Osteocyte (in vitro differentiated cells): Measurements from ENCODE around the gene ANKRD9. TPM values are rescaled to one million over a fixed set of nuclear protein-coding genes. Genes with fewer than 3 reads are reported as not detected.
"Not testable (repeated sequence)": the region's sequence is repeated elsewhere in the genome, so short reads cannot be mapped to it uniquely, and the experiment has no call there.

Source experiments
- DNase-seq: peaks from one replicate; pipeline ENCODE4 v3.0.0; 2021; ENCODE audit warnings: mixed read lengths; ENCODE audit not compliant: unreplicated experiment; ENCODE audit errors: extremely low spot score
- H3K27ac Mint-ChIP-seq: one replicate; pipeline ENCODE4 v1.8.0; 2021; ENCODE audit warnings: mild to moderate bottlenecking, mixed read lengths; ENCODE audit not compliant: unreplicated experiment
- H3K27me3 Mint-ChIP-seq: one replicate; pipeline ENCODE4 v1.8.0; 2021; ENCODE audit warnings: mixed read lengths; ENCODE audit not compliant: unreplicated experiment
- H3K36me3 Mint-ChIP-seq: one replicate; pipeline ENCODE4 v1.8.0; 2021; ENCODE audit warnings: mixed read lengths; ENCODE audit not compliant: unreplicated experiment
- H3K4me1 Mint-ChIP-seq: one replicate; pipeline ENCODE4 v1.8.0; 2021; ENCODE audit warnings: mixed read lengths; ENCODE audit not compliant: unreplicated experiment
- H3K4me3 Mint-ChIP-seq: one replicate; pipeline ENCODE4 v1.8.0; 2021; ENCODE audit warnings: mild to moderate bottlenecking, moderate library complexity, mixed read lengths; ENCODE audit not compliant: unreplicated experiment
- H3K9me3 Mint-ChIP-seq: one replicate; pipeline ENCODE4 v1.8.0; 2021; ENCODE audit warnings: mixed read lengths; ENCODE audit not compliant: unreplicated experiment
- total RNA-seq: library from RNA; stranded (reverse); gene quantifications from 2 replicates; pipeline ENCODE4 v1.2.1, GENCODE V29; 2021
- TF ChIP-seq, protein P1 (sequence below): fragments of 200-600 bp; sonication (generic); IDR thresholded peaks from 2 replicates; pipeline ENCODE4 v1.5.0; 2021; ENCODE audit warnings: antibody characterized with exemption, mild to moderate bottlenecking, moderate library complexity

Gene ANKRD9
- total RNA-seq, 1 donor from 2014 or later, result 13.6 TPM

DNA sequence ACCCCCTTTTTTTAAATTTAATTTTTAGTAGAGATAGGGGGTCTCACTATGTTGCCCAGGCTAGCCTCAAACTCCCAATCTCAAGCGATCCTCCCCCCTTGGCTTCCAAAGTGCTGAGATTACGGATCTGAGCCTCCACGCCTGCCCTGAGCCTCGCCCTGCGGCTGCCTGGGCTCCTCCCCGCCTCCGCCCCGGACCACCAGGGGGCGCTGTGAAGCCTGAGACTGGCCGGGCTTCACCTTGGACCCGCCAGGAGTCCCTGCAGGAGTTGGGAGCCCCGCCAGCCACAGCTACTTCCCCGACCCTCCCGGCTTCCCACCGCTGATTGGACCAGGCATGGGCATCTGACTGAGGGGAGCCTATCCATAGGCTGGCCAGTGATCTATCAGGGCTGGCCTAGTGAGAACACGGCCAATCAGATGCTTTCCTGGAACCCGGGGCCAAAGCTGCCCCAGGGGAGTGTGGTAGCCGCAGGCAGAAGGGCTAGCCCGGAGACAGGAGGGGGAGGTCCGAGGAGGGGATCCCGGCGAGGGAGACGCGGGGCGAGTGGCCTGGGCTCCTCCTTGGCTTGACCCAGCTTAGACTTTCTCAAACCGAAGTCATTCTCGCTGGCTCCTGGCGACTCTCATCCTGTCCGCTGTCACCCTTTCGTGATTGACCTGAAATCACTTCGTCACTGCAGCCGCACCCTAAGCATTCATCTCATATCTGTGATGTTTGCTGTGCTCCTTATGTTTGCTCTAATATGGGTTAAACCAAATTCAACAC is 15.1 kb upstream of the ANKRD9 start:
- TF ChIP-seq, protein P1, sequence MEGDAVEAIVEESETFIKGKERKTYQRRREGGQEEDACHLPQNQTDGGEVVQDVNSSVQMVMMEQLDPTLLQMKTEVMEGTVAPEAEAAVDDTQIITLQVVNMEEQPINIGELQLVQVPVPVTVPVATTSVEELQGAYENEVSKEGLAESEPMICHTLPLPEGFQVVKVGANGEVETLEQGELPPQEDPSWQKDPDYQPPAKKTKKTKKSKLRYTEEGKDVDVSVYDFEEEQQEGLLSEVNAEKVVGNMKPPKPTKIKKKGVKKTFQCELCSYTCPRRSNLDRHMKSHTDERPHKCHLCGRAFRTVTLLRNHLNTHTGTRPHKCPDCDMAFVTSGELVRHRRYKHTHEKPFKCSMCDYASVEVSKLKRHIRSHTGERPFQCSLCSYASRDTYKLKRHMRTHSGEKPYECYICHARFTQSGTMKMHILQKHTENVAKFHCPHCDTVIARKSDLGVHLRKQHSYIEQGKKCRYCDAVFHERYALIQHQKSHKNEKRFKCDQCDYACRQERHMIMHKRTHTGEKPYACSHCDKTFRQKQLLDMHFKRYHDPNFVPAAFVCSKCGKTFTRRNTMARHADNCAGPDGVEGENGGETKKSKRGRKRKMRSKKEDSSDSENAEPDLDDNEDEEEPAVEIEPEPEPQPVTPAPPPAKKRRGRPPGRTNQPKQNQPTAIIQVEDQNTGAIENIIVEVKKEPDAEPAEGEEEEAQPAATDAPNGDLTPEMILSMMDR, result peak; percentile 99
- no peaks in the 10 kb centered on the region for H3K36me3 Mint-ChIP-seq
- peak overlapping the region; percentile 89 for H3K4me3 Mint-ChIP-seq
- H3K4me1 Mint-ChIP-seq, result peaks cover 18% of the 10 kb centered on the region
- H3K27me3 Mint-ChIP-seq, result no peaks in the 10 kb centered on the region
- H3K9me3 Mint-ChIP-seq, result no peaks in the 10 kb centered on the region
- peak overlapping the region; percentile 79 for H3K27ac Mint-ChIP-seq
- DNase-seq, result peak; percentile 99

DNA sequence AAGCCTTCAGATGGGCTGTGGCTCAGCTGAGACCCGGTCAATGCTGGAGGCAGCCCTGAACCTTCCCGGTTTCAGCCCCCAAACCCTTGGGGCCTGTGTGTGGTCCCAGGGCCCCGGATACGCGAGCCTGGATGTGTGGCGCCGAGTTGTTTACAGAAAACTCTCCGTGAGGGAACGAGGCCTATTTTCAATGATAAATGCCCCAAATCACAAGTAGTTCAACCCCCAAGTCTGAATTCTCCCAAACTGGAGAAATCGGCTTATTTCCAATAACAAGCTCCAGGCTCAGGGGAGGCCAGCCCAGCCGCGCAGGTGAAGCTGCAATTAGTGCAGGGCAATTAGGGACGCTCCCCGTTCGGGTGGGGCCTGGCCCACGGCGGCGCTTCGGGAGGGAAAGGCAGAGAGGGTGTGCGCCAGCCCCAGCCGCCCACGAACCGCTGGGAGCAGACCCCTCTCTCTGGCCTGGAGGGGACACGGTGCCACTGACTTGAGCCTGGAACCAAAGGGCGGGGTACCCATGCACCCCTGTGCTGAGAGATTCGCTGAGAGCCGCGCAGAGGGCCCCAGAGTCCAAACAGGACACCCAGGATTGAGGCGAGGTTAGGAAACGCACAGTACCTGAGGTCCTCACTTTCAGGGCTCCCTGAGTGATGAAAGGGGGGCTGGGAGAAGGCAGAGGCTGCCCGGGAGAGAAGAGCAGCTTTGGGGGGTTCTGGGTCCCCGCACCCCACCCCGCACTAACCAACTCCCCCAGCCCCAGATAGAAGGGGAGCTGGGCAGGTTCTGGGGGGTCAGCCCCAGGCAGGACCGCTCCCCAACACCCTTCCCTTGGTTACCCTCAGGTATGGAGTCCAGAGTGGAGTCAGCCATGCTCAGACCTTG is 14.2 kb upstream of the ANKRD9 start:
- TF ChIP-seq, protein P1, result no peak
- DNase-seq, result no peak
- Mint-ChIP-seq H3K27me3 (no peaks in the 10 kb centered on the region), H3K4me3 (no peak overlapping the region), H3K36me3 (no peaks in the 10 kb centered on the region), H3K27ac (no peak overlapping the region), H3K9me3 (no peaks in the 10 kb centered on the region), H3K4me1 (peaks cover 18% of the 10 kb centered on the region)

DNA sequence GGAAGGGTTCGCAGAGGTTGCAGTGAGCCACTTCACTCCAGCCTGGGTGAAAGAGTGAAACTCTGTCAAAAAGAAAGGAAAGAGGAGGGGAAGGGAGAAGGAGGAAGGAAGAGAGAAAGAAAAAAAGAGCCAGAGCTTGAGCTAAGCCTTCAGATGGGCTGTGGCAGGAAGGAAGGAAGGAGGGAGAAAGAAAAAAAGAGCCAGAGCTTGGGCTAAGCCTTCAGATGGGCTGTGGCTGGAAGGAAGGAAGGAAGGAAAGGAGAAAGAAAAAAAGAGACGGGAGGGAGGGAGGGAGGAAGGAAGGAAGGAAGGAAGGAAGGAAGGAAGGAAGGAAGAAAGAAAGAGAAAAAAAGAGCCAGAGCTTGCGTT is 13.6 kb upstream of the ANKRD9 start:
- Mint-ChIP-seq H3K9me3 (no peaks in the 10 kb centered on the region), H3K4me3 (no peak overlapping the region)

DNA sequence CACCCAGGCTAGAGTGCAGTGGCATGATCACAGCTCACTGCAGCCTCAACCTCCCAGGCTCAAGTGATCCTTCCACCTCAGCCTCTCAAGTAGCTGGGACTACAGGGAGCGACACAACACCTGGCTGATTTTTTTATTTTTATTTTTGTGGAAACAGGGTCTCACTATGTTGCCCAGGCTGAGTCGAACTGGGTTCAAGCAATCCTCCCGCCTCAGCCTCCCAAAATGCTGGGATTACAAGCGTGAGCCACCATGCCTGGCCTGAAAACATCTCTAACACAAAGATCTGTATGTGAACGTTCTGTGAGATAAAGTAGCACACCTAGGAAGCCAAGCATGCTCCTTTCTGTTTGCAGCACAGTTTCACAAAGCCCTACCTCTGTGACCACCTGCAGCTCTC is 10.1 kb upstream of the ANKRD9 start:
- not testable (repeated sequence) for DNase-seq, H3K27ac Mint-ChIP-seq, H3K4me3 Mint-ChIP-seq, H3K9me3 Mint-ChIP-seq, H3K36me3 Mint-ChIP-seq, H3K27me3 Mint-ChIP-seq
- H3K4me1 Mint-ChIP-seq, result peaks cover 10% of the 10 kb centered on the region

More for the DNA sequence above, 13.6 kb upstream of the ANKRD9 start:
- Mint-ChIP-seq H3K4me1 (peaks cover 18% of the 10 kb centered on the region), H3K36me3 (no peaks in the 10 kb centered on the region), H3K27me3 (no peaks in the 10 kb centered on the region), H3K27ac (peak overlapping the region; percentile 32)
- DNase-seq, result no peak
- TF ChIP-seq, protein P1, result no peak

DNA sequence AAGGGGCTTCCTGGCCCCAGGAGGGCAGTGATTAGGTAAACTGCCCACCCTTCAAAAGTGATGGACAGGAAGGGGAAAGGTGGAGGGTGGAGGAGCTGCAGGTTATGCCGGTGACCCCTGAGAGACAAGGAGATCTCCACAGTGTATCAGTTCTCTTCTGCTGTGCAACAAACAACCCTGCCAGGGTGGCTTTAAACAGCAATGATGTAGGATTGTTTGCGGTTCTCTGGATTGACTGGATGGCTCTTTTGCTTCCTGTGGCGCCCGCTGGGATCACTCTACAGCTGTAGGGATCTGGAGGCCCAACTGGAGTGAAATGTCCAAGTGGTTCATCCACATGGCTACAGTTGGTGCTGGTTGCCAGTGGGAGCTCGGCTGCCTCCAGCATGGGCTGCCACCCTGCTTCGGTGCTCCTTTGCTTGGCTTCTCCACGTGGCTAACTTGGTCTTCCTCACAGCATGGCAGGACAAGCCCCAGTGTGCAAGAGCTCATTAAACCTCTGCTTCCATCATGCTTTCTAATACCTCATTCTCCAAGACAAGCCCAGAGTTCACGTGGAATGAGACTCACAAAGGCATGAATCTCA is 8.6 kb upstream of the ANKRD9 start:
- DNase-seq, result no peak
- no peaks in the 10 kb centered on the region for H3K9me3 Mint-ChIP-seq
- TF ChIP-seq, protein P1, result no peak
- no peaks in the 10 kb centered on the region for H3K36me3 Mint-ChIP-seq
- no peaks in the 10 kb centered on the region for H3K27me3 Mint-ChIP-seq
- no peak overlapping the region for H3K27ac Mint-ChIP-seq
- H3K4me3 Mint-ChIP-seq, result peak overlapping the region; percentile 73
- H3K4me1 Mint-ChIP-seq, result peaks cover 7% of the 10 kb centered on the region
